CD14-positive monocyte (primary cell): ENCODE measurements around the gene BMP7. TPM values are rescaled to one million over a fixed set of nuclear protein-coding genes. Genes with fewer than 3 reads are reported as not detected.

ENCODE experiments used
- DNase-seq, 3 donors: peaks; one replicate each; pipeline ENCODE4 v3.0.0-alpha.2; 2011 to 2022
- H2AFZ ChIP-seq: 2 replicates; pipeline ENCODE4 v1.6.0; 2012; ENCODE audit warnings: mild to moderate bottlenecking, low read depth, low read length, inconsistent platforms; ENCODE audit not compliant: insufficient read depth, poor library complexity, severe bottlenecking
- H3K27ac ChIP-seq, 2 donors: 1 replicate in 1 of 2; 2 replicates in 1 of 2; pipeline ENCODE4 v1.5.1; 2012 to 2013; ENCODE audit warnings: low read length in 2 of 2, control low read depth in 1 of 2, inconsistent platforms in 1 of 2, low read depth in 1 of 2, mild to moderate bottlenecking in 1 of 2
- H3K27me3 ChIP-seq, 2 donors: one replicate each; pipeline versions ENCODE4 v1.6.0 to v1.6.1; 2011 to 2013; ENCODE audit warnings: low read length in 2 of 2; ENCODE audit not compliant: control insufficient read depth in 2 of 2, insufficient read depth in 2 of 2
- H3K36me3 ChIP-seq, 2 donors: replicated peaks in 1 of 2; 1 replicate in 1 of 2; 2 replicates in 1 of 2; pipeline versions ENCODE4 v1.5.1 to v1.6.1; 2012 to 2013; ENCODE audit warnings: low read length in 2 of 2, control low read depth in 1 of 2, inconsistent platforms in 1 of 2, mild to moderate bottlenecking in 1 of 2; ENCODE audit not compliant: insufficient read depth in 2 of 2, control insufficient read depth in 1 of 2
- H3K4me1 ChIP-seq, 2 donors: 1 replicate in 1 of 2; 2 replicates in 1 of 2; pipeline versions ENCODE4 v1.5.1 to v1.6.1; 2012 to 2013; ENCODE audit warnings: low read length in 2 of 2, control low read depth in 1 of 2, inconsistent platforms in 1 of 2, mild to moderate bottlenecking in 1 of 2, moderate library complexity in 1 of 2; ENCODE audit not compliant: insufficient read depth in 2 of 2, control insufficient read depth in 1 of 2
- H3K4me2 ChIP-seq: replicated peaks from 2 replicates; pipeline ENCODE3; 2012; ENCODE audit warnings: low read length, moderate library complexity, mild to moderate bottlenecking; ENCODE audit not compliant: poor library complexity, severe bottlenecking; ENCODE audit errors: extremely low read depth
- H3K4me3 ChIP-seq, 3 experiments: fragments of 200-600 bp in 1 of 3; sonication (generic) in 1 of 3; replicated peaks in 1 of 3; 1 replicate in 2 of 3; 2 replicates in 1 of 3; pipeline ENCODE4 v1.5.1; 2011 to 2013; ENCODE audit warnings: low read length in 3 of 3, mild to moderate bottlenecking in 3 of 3, control low read depth in 2 of 3, low read depth in 2 of 3, inconsistent platforms in 1 of 3, moderate library complexity in 1 of 3
- H3K79me2 ChIP-seq: 2 replicates; pipeline ENCODE4 v1.6.0; 2012; ENCODE audit warnings: mild to moderate bottlenecking, control low read depth, inconsistent platforms, low read length, moderate library complexity; ENCODE audit not compliant: insufficient read depth
- H3K9ac ChIP-seq: 2 replicates; pipeline ENCODE4 v1.6.0; 2017; ENCODE audit warnings: low read length, mild to moderate bottlenecking; ENCODE audit not compliant: insufficient read depth, poor library complexity, severe bottlenecking
- H3K9me3 ChIP-seq, 2 donors: replicated peaks in 1 of 2; 1 replicate in 1 of 2; 2 replicates in 1 of 2; pipeline versions ENCODE4 v1.5.1 to v1.6.1; 2012 to 2013; ENCODE audit warnings: low read length in 2 of 2, control low read depth in 1 of 2; ENCODE audit not compliant: control insufficient read depth in 1 of 2, insufficient read depth in 1 of 2
- H4K20me1 ChIP-seq: 2 replicates; pipeline ENCODE4 v1.6.0; 2012; ENCODE audit warnings: mild to moderate bottlenecking, low read length, control low read depth, moderate library complexity; ENCODE audit not compliant: insufficient read depth
- H3K27ac Mint-ChIP-seq, 7 donors: one replicate each; pipeline ENCODE4 v1.8.0; 2020; ENCODE audit warnings: mild to moderate bottlenecking in 7 of 7, mixed read lengths in 7 of 7, moderate library complexity in 6 of 7, inconsistent platforms in 2 of 7
- H3K27me3 Mint-ChIP-seq, 3 donors: one replicate each; pipeline ENCODE4 v1.8.0; 2021 to 2022; ENCODE audit warnings: low read depth in 3 of 3, mild to moderate bottlenecking in 3 of 3, mixed read lengths in 3 of 3, moderate library complexity in 3 of 3, inconsistent platforms in 1 of 3
- H3K36me3 Mint-ChIP-seq, 2 donors: one replicate each; pipeline ENCODE4 v1.8.0; 2020; ENCODE audit warnings: mixed read lengths in 2 of 2, inconsistent platforms in 1 of 2, mild to moderate bottlenecking in 1 of 2
- H3K4me1 Mint-ChIP-seq: one replicate; pipeline ENCODE4 v1.8.0; 2020; ENCODE audit warnings: mild to moderate bottlenecking, mixed read lengths
- H3K4me3 Mint-ChIP-seq, 2 donors: one replicate each; pipeline ENCODE4 v1.8.0; 2020; ENCODE audit warnings: mild to moderate bottlenecking in 2 of 2, mixed read lengths in 2 of 2, moderate library complexity in 1 of 2
- H3K9me3 Mint-ChIP-seq, 7 donors: one replicate each; pipeline ENCODE4 v1.8.0; 2020 to 2022; ENCODE audit warnings: mixed read lengths in 7 of 7, mild to moderate bottlenecking in 6 of 7, moderate library complexity in 6 of 7, inconsistent platforms in 2 of 7
- CTCF ChIP-seq: fragments of 200-600 bp; IDR thresholded peaks from one replicate; pipeline ENCODE4 v1.8.0; 2022; ENCODE audit warnings: antibody characterized with exemption, mild to moderate bottlenecking
- WGBS: methylation state at CpG from one replicate; pipeline ENCODE4 v1.1.5; 2013; ENCODE audit warnings: missing lambda C conversion rate; ENCODE audit not compliant: insufficient coverage; 5-methylcytosine and 5-hydroxymethylcytosine counted together
- intact Hi-C, 2 donors: fragments of 100-400 bp; cut with micrococcal nuclease; formaldehyde crosslinking; loops; one replicate each; pipeline versions ENCODE4 v1.15.0 to v1.15.1; 2023
- polyA plus RNA-seq, 3 donors: library from polyadenylated mRNA; depleted of rRNA in 1 of 3; unstranded in 2 of 3; stranded (reverse) in 1 of 3; fragments of 300-500 nt in 2 of 3; fragments of >200 nt in 1 of 3; fragmentation: Illumina TruSeq in 2 of 3; gene quantifications; 1 replicate in 2 of 3; 2 replicates in 1 of 3; pipeline ENCODE4 v1.2.3, GENCODE V29; 2012 to 2021

Gene BMP7
- polyA plus RNA-seq, 3 donors = not detected

- H3K27ac Mint-ChIP-seq = no peak overlapping the region
- H2AFZ ChIP-seq = no peak overlapping the region
- no peaks in the 10 kb centered on the region for H3K36me3 Mint-ChIP-seq
- WGBS = 92% methylated on average over 3 of the region's 4 CpGs
- H3K79me2 ChIP-seq = no peaks in the 10 kb centered on the region
- no peak for DNase-seq
- peak overlapping the region in 1 of 2 donors; percentile 27 for H3K4me3 Mint-ChIP-seq
- no peak overlapping the region for H3K4me2 ChIP-seq
- intact Hi-C loops = no loop called here
- no peaks in the 10 kb centered on the region for H3K9me3 ChIP-seq
- no peaks in the 10 kb centered on the region for H3K9me3 Mint-ChIP-seq
- H3K27me3 ChIP-seq = no peaks in the 10 kb centered on the region
- no peak for TF ChIP-seq CTCF
- H3K4me1 Mint-ChIP-seq = no peaks in the 10 kb centered on the region
- H3K4me3 ChIP-seq = no peak overlapping the region
- H3K4me1 ChIP-seq = no peaks in the 10 kb centered on the region
- no peaks in the 10 kb centered on the region for H4K20me1 ChIP-seq
- no peak overlapping the region for H3K9ac ChIP-seq
- no peak overlapping the region for H3K27ac ChIP-seq
- no peaks in the 10 kb centered on the region for H3K36me3 ChIP-seq
- peaks cover 4 to 12% (median 5%) of the 10 kb centered on the region in 3 donors for H3K27me3 Mint-ChIP-seq
Measured at GRCh38 chr20:57225197-57225733, 41.2 kb downstream of the BMP7 start.

- H3K9me3 ChIP-seq = no peaks in the 10 kb centered on the region
- H3K36me3 Mint-ChIP-seq = no peaks in the 10 kb centered on the region
- peak overlapping the region in 1 of 7 donors; percentile 27 for H3K27ac Mint-ChIP-seq
- H4K20me1 ChIP-seq = no peaks in the 10 kb centered on the region
- no peak overlapping the region for H3K4me3 Mint-ChIP-seq
- peaks cover 0 to 1% (median 0%) of the 10 kb centered on the region in 7 donors for H3K9me3 Mint-ChIP-seq
- intact Hi-C loops = no loop called here
- H3K27me3 Mint-ChIP-seq = peaks cover 4 to 9% (median 5%) of the 10 kb centered on the region in 3 donors
- no peak overlapping the region for H2AFZ ChIP-seq
- WGBS = 79% methylated on average over 19 of the region's 19 CpGs
- H3K27ac ChIP-seq = no peak overlapping the region
- H3K36me3 ChIP-seq = no peaks in the 10 kb centered on the region
- H3K4me3 ChIP-seq = no peak overlapping the region
- no peaks in the 10 kb centered on the region for H3K4me1 ChIP-seq
- H3K4me2 ChIP-seq = no peak overlapping the region
- no peaks in the 10 kb centered on the region for H3K4me1 Mint-ChIP-seq
- H3K79me2 ChIP-seq = no peaks in the 10 kb centered on the region
- DNase-seq = no peak
- H3K9ac ChIP-seq = no peak overlapping the region
- TF ChIP-seq CTCF = no peak
- H3K27me3 ChIP-seq = no peaks in the 10 kb centered on the region
Measured at GRCh38 chr20:57224641-57225138, 41.8 kb downstream of the BMP7 start.
